RCC 7860 (cell line): ENCODE results near the gene QRSL1.
A peak's percentile ranks its signal among the peaks of the same experiment; 100 is the strongest.
"Not testable (repeated sequence)": the region's sequence is repeated elsewhere in the genome, so short reads cannot be mapped to it uniquely, and the experiment has no call there.

ENCODE experiments used
- DNase-seq: peaks from one replicate; pipeline ENCODE4 v3.0.0-alpha.2; 2015; ENCODE audit warnings: low spot score
- FAIRE-seq: peaks from 2 replicates; lab custom pipeline; 2012; peaks lifted over from hg19 to GRCh38; lab: Jason Lieb, UNC

The QRSL1 gene

DNA sequence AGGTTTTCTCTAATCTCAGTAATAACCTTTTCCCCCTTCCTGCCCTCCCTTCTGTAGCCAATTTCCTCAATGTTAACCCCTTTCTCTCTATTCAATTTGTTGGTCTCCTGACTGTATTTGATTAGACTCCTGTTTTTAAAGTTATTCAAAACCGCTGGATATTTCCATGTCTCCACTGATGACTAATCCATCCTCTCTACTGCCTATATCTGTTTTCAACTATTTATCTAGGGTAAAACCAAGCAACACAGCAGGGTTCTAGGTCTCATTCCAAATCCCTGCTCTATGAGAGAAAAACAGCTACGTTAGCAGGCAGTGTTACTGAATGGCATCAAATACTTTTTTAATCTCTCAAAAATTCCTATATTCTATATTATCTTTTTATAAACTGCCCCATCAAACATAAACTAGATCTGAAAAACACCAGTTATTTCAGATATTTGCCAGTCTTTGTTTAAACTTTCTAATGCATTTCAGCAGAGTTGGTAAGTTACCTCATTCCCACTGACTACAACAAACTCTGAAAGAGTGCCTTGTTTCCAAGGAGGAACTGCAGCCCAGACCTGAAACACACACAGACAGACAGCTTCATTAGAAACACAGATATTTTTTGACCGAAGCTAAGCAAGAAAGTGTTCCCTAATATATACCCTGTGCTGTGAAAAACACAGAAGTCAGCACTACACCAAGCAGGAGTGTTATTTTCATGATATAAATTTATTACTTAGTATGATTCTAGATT lies 8.3 kb upstream of the QRSL1 start:
- FAIRE-seq (no peak), DNase-seq (no peak)

DNA sequence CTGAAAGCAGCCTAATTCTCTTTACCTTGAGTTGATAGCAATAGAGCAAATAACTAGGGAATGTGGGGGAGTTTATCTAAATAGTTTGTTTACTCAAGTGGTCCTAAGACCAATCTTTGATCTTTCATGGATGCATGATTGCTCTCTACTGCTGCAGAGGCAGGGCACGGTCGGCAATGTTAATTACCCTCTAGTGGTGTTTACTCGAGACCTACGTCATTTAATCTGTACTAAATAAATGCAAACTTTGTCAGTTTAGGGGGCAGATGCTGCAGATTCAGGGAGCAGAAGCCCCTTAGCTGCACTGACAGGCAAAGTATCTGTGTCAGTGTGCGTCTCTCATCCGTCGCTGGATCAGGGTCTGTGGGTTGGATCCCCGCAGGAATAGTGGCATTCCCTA lies 7.0 kb upstream of the QRSL1 start:
- DNase-seq (no peak), FAIRE-seq (no peak)

DNA sequence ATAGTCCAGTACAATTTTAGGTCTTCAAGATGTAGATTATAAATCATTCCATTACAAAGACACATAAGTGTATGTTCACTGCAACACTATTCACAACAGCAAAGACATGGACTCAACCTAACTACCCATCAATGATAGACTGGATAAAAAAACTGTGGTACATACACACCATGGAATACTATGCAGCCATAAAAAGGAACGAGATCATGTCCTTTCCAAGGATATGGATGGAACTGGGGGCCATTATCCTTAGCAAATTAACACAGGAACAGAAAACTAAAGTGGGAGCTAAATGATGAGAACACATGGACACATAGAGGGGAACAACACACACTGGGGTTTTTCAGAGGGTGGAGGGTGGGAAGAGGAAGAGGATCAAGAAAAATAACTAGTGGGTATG lies 6.3 kb upstream of the QRSL1 start:
- FAIRE-seq (no peak), DNase-seq (no peak)

DNA sequence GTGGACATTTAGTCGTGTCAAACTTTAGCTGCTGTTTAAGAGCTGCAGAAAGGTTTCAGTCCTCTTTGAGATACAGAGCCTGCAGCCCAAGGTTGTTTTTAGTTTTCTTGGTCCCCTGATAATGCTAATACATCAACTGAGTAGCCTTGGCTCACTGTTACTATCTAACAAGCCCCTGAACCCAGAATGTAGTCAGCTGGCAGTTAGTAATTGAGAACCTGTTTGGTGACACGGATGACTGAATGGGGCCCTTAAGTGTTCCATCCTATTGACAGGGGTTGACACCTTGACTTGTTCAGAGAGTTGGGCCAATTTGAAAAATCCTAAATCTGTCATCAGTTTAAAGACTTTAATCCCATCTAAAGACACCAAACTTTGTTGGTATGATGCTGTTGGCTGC lies 2.9 kb upstream of the QRSL1 start:
- FAIRE-seq: no peak
- DNase-seq: no peak

DNA sequence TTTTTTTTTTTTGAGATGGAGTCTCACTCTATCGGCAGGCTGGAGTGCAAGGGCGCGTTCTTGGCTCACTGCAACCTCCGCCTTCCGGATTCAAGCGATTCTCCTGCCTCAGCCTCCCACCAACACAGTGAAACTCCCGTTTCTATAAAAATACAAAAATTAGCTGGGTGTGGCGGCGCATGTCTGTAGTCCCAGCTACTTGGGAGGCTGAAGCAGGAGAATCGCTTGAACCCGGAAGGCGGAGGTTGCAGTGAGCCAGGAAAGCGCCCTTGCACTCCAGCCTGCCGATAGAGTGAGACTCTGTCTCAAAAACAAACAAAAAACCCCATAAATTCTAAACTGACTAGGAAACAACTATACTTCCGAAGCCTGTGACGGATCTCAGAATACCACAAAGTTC lies 1.6 kb upstream of the QRSL1 start:
- not testable (repeated sequence) for DNase-seq, FAIRE-seq

DNA sequence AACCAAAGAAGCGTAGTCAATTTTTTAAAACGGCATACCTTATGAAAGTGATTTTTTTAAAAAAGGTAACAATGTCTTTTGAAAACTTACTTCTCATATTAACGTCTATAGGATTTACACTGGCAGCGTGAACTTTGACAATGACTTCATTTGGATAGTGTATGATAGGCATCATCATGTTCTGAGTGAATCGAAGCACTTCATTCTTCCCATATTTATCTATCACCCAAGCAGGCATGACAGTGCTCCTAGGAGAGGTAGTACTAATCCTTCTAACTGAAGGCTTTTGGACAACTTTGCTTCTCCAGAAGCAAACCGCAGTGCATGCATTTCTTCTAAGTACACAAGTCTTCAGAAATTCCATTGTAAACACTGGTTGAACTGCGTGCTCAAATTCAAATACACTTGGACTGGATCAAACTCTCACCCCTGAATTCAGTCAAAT lies 698 bp upstream of the QRSL1 start:
- FAIRE-seq: no peak
- no peak for DNase-seq

DNA sequence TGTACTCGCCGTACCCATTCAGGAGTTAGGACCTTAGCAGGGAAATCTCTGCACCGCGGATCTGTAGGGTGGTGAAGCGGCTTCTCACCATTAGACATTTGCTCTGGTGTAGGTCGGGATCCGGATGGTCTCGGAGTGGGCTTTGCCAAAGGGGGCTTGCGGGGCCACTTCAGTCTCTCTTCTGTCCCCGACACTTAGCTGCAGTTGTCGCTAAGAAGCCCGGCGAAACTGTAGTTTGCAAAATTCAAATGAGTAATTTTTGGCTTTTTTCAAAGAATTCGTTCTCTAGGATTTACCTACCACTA lies 433 bp downstream of the QRSL1 start:
- FAIRE-seq (no peak), DNase-seq (no peak)

DNA sequence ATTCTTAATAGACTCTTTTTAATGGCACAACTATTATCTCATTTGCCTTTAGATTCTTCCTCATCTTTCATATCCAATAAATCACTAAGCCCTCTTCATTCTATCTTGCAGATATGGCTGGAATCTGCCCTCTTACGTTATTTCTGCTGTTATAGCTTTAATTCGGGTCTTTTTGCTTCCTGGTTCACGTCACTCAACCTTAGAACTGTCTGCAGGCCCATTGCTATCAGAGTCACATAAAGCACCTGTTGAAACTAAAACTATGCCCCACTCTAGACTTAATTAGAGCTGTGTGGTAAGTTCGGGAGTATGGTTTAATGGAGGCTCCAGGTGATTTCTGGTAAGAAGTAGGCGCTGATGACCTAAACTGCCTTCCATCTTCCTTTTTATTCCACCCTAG lies 988 bp downstream of the QRSL1 start:
- FAIRE-seq (no peak), DNase-seq (no peak)

DNA sequence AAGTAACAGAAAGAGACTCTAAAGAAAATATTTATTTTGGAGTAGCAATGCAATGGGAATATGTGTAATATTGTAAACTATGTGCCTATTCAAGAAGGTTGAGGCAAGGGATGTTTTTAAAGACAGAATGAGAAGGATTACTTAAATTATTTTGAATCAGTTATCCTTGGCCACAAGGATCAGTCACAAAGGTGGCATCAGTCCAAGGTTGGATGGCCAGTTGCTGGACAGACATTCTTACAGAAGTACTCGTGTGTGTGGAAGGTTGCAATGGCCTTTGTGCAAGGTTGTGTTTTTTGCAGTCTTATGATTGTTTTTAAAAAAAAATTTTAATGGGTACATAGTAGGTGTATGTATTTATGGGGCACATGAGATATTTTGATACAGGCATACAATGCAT lies 2.0 kb downstream of the QRSL1 start:
- peak; percentile 28 for DNase-seq
- peak; percentile 73 for FAIRE-seq

DNA sequence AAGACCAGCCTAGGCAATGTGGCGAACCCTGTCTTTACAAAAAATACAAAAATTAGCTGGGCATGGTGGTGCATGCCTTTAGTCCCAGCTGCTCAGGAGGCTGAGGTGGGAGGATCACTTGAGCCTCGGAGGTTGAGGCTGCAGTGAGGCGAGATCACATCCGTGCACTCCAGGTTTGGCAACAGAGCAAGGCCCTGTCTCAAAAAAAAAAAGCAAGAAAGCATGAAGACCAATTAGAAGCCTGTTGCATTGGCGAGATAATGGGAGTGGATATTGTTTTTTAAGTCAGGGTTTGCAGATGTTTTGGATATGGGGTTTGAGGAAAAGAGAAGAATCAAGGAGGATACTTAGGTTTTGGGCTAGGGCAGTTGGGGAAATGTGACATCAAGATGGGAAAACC lies 5.2 kb downstream of the QRSL1 start:
- DNase-seq: no peak
- FAIRE-seq: no peak

DNA sequence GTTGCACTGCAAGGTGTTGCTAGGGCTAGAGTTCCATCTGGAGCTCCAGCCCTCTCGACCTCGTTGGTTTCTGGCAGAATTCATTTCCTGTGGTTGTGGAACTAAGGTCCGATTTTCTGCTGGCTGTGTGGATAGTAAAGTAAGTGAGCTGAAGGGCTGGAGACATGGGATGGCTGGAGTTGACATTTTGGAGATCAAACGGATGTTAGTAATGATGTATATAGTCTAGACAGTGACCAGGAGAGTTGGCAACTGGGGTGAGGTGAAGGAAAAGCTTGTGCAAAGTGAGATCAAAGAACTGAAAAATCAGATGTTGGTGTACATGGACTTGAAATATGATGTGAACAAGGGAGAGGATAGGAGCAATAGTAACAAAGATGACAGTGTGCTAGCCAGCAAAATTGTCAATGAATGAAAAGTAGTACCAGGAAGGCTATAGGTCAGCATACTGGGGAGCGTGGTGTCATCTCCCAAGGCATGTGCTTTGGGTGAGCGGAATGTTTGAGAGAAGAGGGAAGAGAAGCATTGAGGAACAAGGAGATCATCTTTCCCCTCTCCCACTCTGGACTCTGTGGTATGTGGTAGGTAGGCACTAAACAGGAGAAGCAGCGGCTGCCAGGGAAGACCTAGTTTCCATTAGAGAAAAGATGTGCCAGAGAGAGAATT lies 7.8 kb downstream of the QRSL1 start:
- FAIRE-seq (no peak), DNase-seq (no peak)

DNA sequence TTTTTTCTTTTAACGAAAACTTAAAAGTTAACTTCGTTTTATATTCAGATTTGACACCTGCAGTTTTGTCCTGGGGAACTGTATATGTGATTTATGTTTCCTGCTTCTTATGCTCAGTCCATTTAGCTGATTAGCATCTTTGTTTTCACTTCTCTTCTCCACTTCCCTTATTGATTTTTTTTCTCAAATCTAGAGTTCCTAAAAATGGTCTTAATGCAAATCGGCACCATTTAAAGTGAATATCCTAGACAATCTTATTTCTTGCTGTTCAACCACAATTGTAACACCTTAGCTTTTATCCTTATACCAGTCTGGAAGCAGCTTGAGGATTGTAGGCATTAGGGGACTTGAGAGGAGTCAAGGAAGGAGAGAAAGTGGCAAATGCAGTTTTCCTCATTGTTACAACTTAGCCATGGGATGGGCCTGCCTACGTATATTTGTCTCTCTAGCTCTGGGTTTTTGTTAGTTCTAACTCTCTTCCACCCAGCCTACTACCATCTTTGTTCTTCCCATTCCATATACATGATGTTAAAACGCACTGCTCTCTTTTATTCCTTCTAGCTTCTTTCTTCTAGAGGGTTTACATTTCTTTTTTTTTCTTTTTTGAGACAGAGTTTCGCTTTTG lies 8.5 kb downstream of the QRSL1 start:
- no peak for DNase-seq
- FAIRE-seq: no peak

DNA sequence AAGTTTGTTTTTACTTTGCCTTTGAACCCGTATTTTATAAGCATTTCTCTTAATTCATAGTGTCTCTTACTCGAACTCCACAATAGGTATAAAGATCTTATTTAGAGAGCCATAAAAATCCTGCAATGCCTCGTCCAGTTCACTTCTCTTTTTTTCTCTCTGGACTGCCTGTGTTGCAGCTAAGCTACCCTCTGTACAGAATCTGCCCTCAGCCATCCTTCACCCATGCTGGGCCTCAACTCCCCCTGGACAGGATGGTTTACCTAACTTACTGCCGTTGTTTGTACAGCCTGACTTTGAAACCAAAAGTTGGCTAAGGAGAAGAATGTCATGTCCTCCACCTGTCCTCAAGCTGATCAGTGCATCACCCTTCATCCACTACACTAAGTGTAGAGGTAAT lies 10.4 kb downstream of the QRSL1 start:
- FAIRE-seq: no peak

DNA sequence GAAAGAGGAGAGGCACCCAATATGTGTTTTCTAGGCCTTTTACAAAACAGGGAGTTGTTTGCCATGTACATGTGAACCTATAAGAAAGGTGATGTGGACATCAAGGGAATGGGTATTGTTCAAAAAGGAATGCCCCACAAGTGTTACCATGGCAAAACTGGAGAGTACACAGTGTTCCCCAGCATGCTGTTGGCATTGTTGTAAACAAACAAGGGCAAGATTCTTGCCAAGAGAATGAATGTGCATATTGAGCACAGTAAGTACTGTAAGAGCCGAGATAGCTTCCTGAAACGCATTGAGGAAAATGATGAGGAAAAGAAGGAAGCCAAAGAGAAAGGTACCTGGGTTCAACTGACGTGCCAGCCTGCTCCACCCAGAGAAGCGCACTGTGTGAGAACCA lies 13.1 kb downstream of the QRSL1 start:
- no peak for DNase-seq
- no peak for FAIRE-seq

More for the DNA sequence above, 10.4 kb downstream of the QRSL1 start:
- DNase-seq: no peak

DNA sequence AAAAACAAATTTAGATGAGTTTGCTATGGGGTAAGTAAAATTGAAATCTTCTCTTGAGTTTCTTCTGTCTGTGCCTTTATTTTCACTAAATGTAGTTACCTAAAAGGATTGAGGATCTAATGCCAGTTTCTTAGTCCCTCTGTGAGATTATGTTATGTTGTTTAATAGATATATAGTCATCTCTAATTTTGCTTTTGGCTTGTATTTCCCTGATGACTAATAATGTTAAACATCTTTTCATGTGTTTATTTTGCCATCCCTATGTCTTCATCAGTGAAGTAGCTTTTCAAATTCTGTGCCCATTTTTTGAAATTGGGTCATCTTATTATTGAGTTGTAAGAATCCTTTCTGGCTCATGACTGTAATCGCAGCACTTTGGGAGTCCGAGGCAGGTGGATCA lies 13.7 kb downstream of the QRSL1 start:
- DNase-seq (no peak), FAIRE-seq (no peak)

DNA sequence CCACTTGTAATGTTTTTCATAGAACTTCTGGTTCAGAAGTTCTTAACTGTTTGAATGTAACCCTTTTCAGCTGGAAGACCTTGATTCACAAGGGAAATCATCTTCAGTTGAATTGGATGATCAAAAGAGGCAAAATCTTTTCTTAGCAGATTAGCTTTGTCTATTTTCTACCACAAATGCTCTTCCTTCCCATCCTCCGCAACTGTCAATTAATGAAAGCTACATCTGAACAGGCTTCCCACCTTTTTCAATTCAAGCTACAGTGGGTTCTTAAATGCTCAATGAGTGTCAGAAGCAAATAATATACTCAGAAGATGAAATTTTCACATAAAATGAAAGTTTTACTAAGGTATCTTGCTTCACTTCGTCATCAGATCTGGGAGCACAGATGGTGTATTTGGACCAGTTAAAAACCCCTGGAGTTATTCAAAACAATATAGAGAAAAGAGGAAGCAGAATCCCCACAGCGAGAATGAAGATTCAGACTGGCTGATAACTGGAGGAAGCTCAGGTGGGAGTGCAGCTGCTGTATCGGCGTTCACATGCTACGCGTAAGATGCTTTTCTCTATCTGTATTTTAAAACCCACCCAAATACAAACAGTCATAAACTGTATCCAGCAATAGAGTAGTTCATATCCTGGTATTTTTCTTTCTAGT lies 19.4 kb downstream of the QRSL1 start:
- DNase-seq (no peak), FAIRE-seq (no peak)

DNA sequence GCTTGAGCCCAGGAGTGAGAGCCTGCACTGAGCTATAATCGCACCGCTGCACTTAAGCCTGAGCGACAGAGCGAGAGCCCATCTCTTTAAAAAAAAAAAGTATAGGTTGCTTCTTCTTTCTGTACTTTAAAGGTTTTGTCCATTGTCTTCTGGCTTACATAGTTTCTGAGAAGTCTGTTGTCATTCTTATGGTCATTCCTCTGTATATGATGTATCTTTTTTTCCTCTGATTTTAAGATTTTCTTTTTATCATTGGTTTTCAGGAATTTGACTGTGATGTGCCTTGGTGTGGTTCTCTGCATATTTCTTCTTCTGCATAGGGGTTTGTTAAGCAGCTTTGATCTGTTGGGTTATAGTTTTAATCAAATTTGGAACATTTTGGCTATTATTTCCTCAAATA lies 29.1 kb downstream of the QRSL1 start:
- FAIRE-seq (no peak), DNase-seq (no peak)

DNA sequence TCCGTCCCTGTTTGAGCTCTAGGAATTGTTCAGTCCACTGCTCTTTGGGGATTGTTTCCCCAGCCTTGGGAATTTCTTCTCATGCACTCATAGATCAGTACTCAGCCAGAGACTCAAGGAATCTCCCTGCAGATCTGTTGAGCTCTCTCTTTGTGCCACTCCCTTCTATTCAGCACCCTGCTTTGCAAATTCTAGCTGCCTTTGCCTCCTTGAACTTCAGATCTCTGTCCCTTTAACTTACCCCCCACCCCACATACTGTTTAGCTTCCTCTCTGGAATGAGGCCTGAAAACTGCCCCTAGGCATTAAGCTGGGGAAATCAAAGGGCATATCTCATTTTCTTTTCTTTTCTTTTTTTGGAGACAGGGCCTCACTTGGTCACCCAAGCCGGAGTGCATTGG lies 30.5 kb downstream of the QRSL1 start:
- DNase-seq: no peak
- FAIRE-seq: no peak

DNA sequence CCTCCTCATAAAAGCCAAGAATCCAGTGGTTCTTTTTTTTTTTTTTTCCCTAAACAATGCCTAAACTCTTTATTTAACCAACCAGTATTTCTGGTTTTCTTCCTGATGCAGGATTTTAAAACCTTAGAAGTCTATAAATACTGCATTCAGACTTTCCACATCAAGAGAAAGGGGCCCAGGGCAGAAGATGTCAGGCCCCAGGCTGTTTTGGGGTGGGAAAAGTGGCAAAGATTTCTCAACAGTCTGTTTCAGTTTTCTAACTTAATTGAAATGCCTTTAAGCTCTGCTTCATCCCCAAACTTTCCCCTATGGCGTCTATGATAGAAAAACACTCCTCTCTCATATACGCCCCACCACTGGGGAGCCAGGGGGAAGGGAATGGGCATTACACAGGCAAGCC lies 33.1 kb downstream of the QRSL1 start:
- no peak for DNase-seq
- FAIRE-seq: no peak

DNA sequence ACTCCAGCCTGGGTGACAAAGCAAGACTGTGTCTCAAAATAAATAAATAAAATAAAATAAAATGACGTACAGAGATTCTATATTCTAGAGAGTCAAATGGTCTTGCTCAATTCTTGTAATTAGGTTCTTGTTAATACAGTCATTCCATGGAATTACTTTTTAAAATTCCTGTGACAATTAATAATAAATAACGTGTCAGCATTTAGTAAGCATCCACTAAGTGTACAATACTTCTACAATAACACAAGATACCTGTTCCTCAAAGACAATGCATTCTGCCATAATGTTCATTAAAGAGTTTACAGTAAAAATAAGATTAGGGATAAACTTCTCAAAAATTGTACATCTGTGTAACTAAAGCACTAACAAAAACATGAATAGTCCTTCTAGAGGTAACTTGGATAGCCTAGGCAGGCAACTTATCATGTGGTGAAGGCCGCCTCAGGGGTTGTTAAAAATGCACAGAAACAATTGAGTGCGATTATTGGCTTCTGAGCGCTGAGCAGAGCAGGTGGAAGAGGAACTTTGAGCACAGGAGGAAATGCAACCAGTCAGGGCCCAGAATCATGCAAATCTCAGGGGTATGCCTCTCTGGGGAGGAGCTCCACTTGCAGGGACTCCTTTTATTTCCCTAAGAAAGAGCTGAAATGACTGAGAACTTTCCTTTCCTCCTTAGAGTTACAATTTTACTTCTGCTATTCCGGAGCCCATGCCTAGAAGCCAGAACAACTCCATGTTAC lies 37.1 kb downstream of the QRSL1 start:
- no peak for FAIRE-seq
- no peak for DNase-seq

DNA sequence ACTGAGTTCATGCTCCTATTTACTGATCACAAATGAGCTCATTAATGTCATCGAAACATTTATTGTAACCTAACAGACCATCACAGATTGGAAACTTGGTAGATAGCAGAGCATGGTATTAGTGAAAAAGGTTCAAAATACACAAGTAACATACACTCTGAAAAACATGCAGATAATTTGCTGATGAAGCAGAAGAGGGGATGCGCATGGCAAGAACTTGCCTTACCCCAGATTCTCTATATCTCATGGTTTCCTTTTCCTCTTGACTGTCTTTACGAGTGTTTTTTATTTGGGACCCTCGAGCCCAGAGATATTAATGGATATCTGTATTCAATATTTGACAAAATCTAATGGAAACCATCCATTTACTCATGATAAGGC lies 37.6 kb downstream of the QRSL1 start:
- DNase-seq: no peak

More for the DNA sequence above, 37.6 kb downstream of the QRSL1 start:
- no peak for FAIRE-seq
